PC-9 (cell line): ENCODE results near the gene RPS2. TPM values are rescaled to one million over a fixed set of nuclear protein-coding genes. Genes with fewer than 3 reads are reported as not detected.

ENCODE experiments used
- BruUV-seq: library from RNA; stranded (reverse); fragments of 400-500 nt; replicated peaks from 2 replicates; lab custom pipeline; 2021; lab: Mats Ljungman, UMichigan
- CTCF ChIA-PET: fragments of 300-600 bp; sonication (Branson Sonifier 250); formaldehyde crosslinking; loops from one replicate; lab custom pipeline; 2022; ENCODE audit warnings: antibody characterized with exemption; lab: Charles Lee
- POLR2A ChIA-PET: fragments of 300-600 bp; sonication (Branson Sonifier 250); formaldehyde crosslinking; loops from one replicate; lab custom pipeline; 2022; ENCODE audit warnings: antibody characterized with exemption; ENCODE audit not compliant: unreplicated experiment; lab: Charles Lee
- DNase-seq, 2 experiments: peaks; one replicate each; pipeline versions ENCODE4 v3.0.0 to v3.0.0-alpha.2; 2015 to 2022; ENCODE audit warnings: mixed read lengths in 1 of 2
- H2AFZ ChIP-seq: fragments of 200-600 bp; sonication (generic); 2 replicates; pipeline ENCODE4 v1.8.1; 2017; ENCODE audit warnings: antibody characterized with exemption
- H3F3A ChIP-seq: fragments of 200-600 bp; sonication (generic); 2 replicates; pipeline ENCODE4 v1.8.1; 2017; ENCODE audit warnings: antibody characterized with exemption, mild to moderate bottlenecking, low read depth; ENCODE audit not compliant: insufficient read depth
- H3K27ac ChIP-seq: fragments of 200-600 bp; sonication (generic); 2 replicates; pipeline ENCODE4 v1.6.1; 2016; ENCODE audit warnings: mixed run types
- H3K27me3 ChIP-seq: fragments of 200-600 bp; sonication (generic); 2 replicates; pipeline ENCODE4 v1.6.1; 2016; ENCODE audit warnings: low read depth, mixed run types; ENCODE audit not compliant: insufficient read depth
- H3K36me3 ChIP-seq: fragments of 200-600 bp; sonication (generic); 2 replicates; pipeline ENCODE4 v1.6.1; 2016; ENCODE audit warnings: low read depth, mixed run types
- H3K4me1 ChIP-seq: fragments of 200-600 bp; sonication (generic); replicated peaks from 2 replicates; pipeline ENCODE4 v1.6.1; 2016; ENCODE audit warnings: mixed run types; ENCODE audit not compliant: insufficient read depth
- H3K4me2 ChIP-seq: fragments of 200-600 bp; sonication (generic); 2 replicates; pipeline ENCODE4 v1.6.1; 2017; ENCODE audit warnings: mixed run types
- H3K4me3 ChIP-seq: fragments of 200-600 bp; sonication (generic); 2 replicates; pipeline ENCODE4 v1.6.1; 2016; ENCODE audit warnings: mixed run types
- H3K79me2 ChIP-seq: fragments of 200-600 bp; sonication (generic); 2 replicates; pipeline ENCODE4 v1.6.1; 2017; ENCODE audit warnings: low read depth, mixed run types
- H3K9me2 ChIP-seq: fragments of 200-600 bp; sonication (generic); 2 replicates; pipeline ENCODE4 v1.8.1; 2017; ENCODE audit warnings: mild to moderate bottlenecking; ENCODE audit not compliant: insufficient read depth
- H3K9me3 ChIP-seq: fragments of 200-600 bp; sonication (generic); 2 replicates; pipeline ENCODE4 v1.8.1; 2016; ENCODE audit warnings: low read depth; ENCODE audit not compliant: insufficient read depth
- H4K20me1 ChIP-seq: fragments of 200-600 bp; sonication (generic); 2 replicates; pipeline ENCODE4 v1.8.1; 2017; ENCODE audit not compliant: insufficient read depth
- EZH2 ChIP-seq: fragments of 200-600 bp; sonication (generic); IDR thresholded peaks from 2 replicates; pipeline ENCODE4 v1.8.0; 2017; ENCODE audit warnings: antibody characterized with exemption, low read depth
- intact Hi-C: fragments of 100-400 bp; cut with micrococcal nuclease; formaldehyde crosslinking; loops from one replicate; pipeline ENCODE4 v1.10.0; 2022; ENCODE audit not compliant: unreplicated experiment
- total RNA-seq: library from RNA; stranded (reverse); gene quantifications from 2 replicates; pipeline ENCODE4 v1.2.3, GENCODE V29; 2021
- TF ChIP-seq, protein P1 (sequence below): fragments of 200-600 bp; sonication (generic); conservative IDR thresholded peaks from 2 replicates; pipeline ENCODE4 v1.6.1; 2017; ENCODE audit warnings: mixed run types, antibody characterized with exemption, mild to moderate bottlenecking, moderate library complexity

Gene RPS2
- total RNA-seq, 1 experiment from 2014 or later, result 3,808 TPM

DNA sequence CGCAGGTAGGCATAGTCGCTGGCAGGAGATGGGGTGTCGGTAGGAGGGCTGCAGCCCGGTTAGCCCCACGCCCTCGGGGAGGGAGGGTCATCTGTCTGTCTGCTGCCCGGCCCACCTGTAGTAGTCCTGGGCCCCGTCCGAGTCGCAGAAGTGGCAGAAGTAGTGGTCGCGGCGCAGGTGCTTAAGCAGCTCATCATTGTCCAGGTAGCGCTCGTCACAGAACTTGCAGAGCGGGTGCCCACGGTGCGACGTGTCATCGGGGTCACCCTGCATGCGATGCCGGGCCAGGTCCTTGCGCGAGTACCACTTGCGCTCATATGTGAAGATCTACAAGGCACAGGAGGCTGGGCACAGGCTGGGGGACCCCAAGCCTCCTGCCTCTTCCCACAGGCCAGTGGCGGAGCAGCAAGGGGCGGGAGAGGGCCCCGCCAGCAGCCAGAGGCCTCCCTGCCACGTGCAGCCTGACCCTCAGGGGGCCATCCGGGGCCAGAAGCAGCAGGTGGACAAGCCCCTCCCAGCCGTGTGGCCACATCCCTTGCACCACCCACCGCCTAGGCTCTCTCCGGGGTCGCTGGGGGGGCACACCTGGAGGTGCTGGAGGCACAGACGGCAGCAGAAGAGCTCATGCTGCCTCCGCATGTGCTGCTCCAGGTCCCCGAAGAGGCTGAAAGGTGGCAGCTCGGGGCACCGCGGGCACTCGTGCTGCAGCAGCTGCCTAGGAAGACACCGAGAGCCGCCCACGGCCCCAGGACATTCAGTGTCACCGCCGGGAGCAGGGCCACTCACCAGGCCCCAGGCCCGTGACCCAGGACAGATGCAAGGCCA lies 38.0 kb upstream of the RPS2 start:
- Histone ChIP-seq H3K4me1 (peaks cover 4% of the 10 kb centered on the region), H3F3A (no peaks in the 10 kb centered on the region), H3K4me2 (no peak overlapping the region), H3K9me2 (no peaks in the 10 kb centered on the region), H3K4me3 (no peak overlapping the region), H4K20me1 (peaks cover 39% of the 10 kb centered on the region), H3K9me3 (no peaks in the 10 kb centered on the region), H3K27me3 (no peaks in the 10 kb centered on the region), H3K27ac (no peak overlapping the region), H2AFZ (no peak overlapping the region), H3K79me2 (peaks cover 43% of the 10 kb centered on the region), H3K36me3 (0 out of 2 replicates have a peak, but pooled peaks cover 5% of the 10 kb centered on the region)
- intact Hi-C loops, result loop anchor here (10.0 kb wide), 1 partner anchor 252 kb away; the partner anchor contains the start of gene ECI1
- ChIA-PET POLR2A (no interaction called here), CTCF (interaction anchor here (0.5 kb wide), 2 partner anchors 12 to 218 kb away, joined by 4 to 6 read pairs; no protein-coding TSS in a partner anchor)
- BruUV-seq, result no TSS peak
- DNase-seq, result no peak
- TF ChIP-seq EZH2, result no peak
- TF ChIP-seq, protein P1, sequence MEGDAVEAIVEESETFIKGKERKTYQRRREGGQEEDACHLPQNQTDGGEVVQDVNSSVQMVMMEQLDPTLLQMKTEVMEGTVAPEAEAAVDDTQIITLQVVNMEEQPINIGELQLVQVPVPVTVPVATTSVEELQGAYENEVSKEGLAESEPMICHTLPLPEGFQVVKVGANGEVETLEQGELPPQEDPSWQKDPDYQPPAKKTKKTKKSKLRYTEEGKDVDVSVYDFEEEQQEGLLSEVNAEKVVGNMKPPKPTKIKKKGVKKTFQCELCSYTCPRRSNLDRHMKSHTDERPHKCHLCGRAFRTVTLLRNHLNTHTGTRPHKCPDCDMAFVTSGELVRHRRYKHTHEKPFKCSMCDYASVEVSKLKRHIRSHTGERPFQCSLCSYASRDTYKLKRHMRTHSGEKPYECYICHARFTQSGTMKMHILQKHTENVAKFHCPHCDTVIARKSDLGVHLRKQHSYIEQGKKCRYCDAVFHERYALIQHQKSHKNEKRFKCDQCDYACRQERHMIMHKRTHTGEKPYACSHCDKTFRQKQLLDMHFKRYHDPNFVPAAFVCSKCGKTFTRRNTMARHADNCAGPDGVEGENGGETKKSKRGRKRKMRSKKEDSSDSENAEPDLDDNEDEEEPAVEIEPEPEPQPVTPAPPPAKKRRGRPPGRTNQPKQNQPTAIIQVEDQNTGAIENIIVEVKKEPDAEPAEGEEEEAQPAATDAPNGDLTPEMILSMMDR, result no peak

DNA sequence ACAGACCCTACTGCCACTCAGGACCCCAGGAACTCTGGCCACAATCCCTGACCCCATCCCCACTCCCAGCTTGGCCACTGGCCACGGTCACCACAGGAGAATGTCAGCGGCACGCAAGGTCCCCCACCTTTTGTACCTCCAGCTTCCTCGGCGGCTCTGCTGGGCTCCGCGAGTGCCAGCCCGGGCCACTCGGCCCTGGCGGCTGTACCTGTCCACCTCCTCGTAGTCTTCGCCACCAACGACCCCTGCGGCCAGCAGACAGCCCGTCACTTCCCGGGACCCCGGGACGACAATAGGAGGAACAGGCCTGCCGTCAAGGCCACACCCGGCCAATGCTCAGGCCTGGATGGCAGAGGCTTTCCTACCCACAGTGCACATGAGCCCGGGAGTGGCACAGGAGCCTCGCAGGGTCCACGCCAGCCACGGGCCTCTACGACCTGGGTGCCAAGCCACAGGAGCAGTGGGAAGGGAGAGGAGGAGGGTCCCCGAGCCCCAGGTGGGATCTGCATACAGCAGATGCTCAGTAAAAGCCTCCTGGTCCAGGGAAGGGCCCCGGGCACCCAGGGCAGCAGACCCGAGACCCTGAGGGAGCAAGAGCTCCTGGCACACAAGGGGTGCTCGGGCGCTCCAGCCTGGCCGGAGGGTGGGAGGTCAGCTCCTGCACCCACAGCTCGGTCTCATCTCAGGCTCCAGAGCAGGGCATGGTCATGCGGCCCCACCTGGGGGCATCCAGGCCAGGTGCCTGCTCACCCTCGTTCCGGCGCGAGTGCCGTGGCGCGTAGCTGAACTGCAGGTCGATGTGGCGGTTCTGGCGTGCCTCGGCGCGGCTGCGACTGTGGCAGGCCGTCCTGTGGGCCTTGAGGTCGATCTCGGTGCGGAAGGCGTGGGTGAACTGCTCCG lies 37.1 kb upstream of the RPS2 start:
- Histone ChIP-seq H3K9me3 (no peaks in the 10 kb centered on the region), H3K27me3 (no peaks in the 10 kb centered on the region), H3K4me1 (no peaks in the 10 kb centered on the region), H2AFZ (no peak overlapping the region), H3K4me3 (no peak overlapping the region), H3K27ac (no peak overlapping the region), H3K9me2 (no peaks in the 10 kb centered on the region), H4K20me1 (peaks cover 35% of the 10 kb centered on the region), H3K4me2 (no peak overlapping the region), H3F3A (peaks cover 1% of the 10 kb centered on the region; the same call in 1 of the 2 replicates), H3K36me3 (0 out of 2 replicates have a peak, but pooled peaks cover 5% of the 10 kb centered on the region), H3K79me2 (peaks cover 34% of the 10 kb centered on the region)
- CTCF ChIA-PET, result no interaction called here
- TF ChIP-seq, protein P1, result no peak
- no peak for TF ChIP-seq EZH2
- intact Hi-C loops, result loop anchor here (10.0 kb wide), 1 partner anchor 253 kb away; the partner anchor contains the start of gene ECI1
- BruUV-seq, result no TSS peak
- no peak for DNase-seq
- POLR2A ChIA-PET, result no interaction called here

- intact Hi-C loops, result loop anchor here (10.0 kb wide), 1 partner anchor 254 kb away; the partner anchor contains the start of gene ECI1
- TF ChIP-seq, protein P1, result no peak
- no peak for TF ChIP-seq EZH2
- Histone ChIP-seq H3K9me3 (no peaks in the 10 kb centered on the region), H3F3A (peaks cover 8% of the 10 kb centered on the region; the same call in 1 of the 2 replicates), H3K4me3 (no peak overlapping the region), H3K27ac (no peak overlapping the region), H3K4me2 (no peak overlapping the region), H3K4me1 (peaks cover 1% of the 10 kb centered on the region; the same call in 1 of the 2 replicates), H3K36me3 (0 out of 2 replicates have a peak, but pooled peaks cover 5% of the 10 kb centered on the region), H3K9me2 (no peaks in the 10 kb centered on the region), H3K27me3 (no peaks in the 10 kb centered on the region), H3K79me2 (peaks cover 27% of the 10 kb centered on the region), H4K20me1 (peaks cover 31% of the 10 kb centered on the region), H2AFZ (no peak overlapping the region)
- no peak for DNase-seq
- POLR2A ChIA-PET, result no interaction called here
- no TSS peak for BruUV-seq
- CTCF ChIA-PET, result no interaction called here
Measured at GRCh38 chr16:2001035-2001434, 36.4 kb upstream of the RPS2 start.
